GM12872 (cell line): ENCODE measurements around the gene PPP1R14B.

Source experiments
- CTCF ChIP-seq: IDR thresholded peaks from 3 replicates; pipeline ENCODE4 v1.5.1; 2011; ENCODE audit warnings: low read depth, mild to moderate bottlenecking, low read length, moderate library complexity; ENCODE audit not compliant: insufficient read depth

Gene PPP1R14B

GRCh38 chr11:64255135-64256128, 8.7 kb upstream of the PPP1R14B start:
- TF ChIP-seq CTCF: no peak

GRCh38 chr11:64254326-64254725, 7.6 kb upstream of the PPP1R14B start:
- TF ChIP-seq CTCF: no peak

DNA sequence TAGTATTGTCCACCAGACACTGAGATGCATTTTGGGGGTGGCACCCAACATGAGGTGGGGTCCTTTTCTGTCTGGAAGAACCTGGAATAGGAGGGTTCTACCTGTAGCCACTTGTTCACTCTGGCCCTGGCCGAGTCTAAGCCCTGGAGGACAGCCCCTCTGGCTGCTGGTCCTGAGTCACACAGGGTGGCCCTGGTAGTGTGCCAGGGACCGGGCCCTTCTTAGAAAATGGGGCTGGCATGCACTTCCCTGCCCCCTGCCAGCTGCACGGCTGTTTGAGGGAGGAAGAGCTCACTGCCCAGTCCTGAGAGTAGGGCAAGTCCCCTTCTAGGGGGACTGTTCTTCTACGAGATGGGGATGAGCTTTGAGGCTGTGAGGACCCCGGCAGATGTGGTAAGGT, 6.7 kb upstream of the PPP1R14B start:
- TF ChIP-seq CTCF: no peak

DNA sequence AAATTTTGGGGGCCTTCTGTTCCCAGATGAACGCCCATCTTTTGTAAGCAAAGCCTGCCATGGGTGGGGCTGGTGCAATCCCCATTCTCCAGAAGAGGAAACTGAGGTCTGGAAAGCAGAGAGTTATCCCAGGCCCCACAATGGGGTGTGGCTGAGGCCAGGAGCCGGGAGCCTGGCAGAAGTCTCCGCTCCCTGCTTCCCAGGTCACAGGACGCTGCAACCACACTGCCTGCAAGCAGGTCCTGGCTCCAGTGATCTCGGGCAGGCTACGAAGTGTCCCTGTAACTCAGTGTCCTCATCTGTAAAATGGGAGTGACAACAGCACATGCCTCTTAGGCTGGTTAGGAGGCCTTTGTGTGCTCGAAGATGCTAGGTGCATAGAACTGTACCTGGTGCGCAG, 6.3 kb upstream of the PPP1R14B start:
- no peak for TF ChIP-seq CTCF

DNA sequence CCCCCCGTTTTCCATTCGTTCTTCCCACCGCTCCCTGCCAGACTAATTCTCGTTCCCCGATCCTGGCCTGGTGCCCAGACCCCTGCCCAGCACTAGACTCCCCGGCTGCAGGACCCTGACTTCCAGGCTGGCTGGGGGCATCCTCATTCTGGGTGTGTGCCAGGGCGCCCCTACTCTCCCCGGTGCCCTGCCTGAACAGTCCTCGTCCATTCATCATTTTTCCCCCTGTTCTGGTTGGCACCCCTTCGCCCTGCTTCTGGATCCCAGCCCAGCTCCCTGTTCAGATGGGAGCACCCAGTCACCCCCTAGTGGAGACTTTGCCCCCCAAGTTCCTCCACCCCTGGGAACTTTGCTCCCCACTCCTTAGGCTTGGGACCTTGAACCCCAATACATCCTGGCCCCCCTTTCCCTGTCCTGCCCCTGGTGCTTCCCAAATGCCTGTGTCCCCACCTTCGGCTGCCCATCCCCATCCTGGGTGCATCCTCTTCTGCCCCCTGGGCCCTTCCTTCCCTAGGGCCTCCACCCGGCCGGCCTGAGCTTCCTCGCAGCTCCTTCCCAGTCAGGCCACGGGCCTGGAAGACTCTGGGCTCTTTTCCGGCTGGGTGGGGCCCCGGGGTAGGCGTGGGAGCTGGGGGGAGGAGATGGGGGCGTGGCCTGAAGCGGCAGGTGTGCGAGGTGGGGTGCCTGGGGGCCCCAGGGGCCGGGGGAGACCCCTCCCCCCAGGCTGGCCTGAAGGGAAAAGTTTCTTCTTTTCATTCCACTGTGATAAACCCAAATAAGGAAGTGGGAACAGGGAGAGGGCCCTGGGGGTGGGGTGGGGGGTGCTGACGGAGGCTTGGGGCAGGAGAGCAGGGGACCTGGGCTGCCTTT, 5.5 kb upstream of the PPP1R14B start:
- peak; percentile 61 for TF ChIP-seq CTCF

DNA sequence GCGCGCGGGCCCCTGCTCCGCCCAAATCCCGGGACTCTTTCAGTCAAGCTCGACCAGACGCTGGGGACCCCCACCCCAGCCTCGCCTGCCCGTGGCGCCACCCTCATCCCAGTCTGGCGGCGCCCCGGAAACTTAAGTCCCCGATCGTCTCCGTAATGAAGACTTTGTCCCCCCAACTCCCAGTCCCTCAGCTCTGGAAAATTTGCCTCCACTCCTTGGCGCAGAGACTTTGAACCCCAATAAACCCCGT, 4.9 kb upstream of the PPP1R14B start:
- no peak for TF ChIP-seq CTCF

DNA sequence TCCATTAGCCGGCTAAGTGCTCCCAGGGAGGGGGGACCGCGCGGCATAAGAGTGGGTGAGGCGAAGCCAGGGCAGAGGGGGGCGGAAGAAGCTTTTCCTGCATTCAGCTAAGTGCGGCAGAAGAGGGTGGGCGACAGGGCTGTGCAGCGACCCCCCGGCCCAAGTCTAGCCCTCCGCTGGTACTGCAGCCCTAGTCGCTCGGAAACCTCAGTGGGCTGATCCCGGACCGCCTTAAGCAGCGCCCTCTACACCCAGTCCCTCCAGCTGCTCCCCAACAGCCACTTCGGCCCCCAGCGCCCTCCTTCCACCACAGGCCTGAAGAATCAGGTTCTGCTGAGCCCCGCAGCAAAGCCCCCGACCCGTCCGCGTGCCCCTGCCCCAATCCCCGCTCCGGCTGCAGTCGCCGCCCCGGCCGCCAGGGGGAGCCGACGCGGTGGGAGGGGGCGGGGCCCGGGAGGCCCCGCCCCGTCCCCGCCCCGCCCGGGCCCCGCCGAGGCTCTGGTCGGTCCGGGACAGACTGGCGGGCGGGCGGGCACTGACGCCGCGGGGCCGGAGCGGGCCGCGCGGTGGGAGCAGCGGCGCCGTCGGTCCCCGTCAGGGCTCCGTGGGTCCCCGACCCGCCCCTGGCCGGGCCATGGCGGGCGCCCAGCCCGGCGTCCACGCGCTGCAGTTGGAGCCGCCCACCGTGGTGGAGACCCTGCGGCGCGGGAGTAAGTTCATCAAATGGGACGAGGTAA, 4.4 kb upstream of the PPP1R14B start, which contains the start of gene PLCB3:
PLCB3 (plus strand) TSS at position 515 of the 737 bp plus-strand sequence; CDS start at position 635, 120 bp downstream.
- peak; percentile 64 for TF ChIP-seq CTCF
